K562 (cell line): ENCODE results near the gene RAD51AP2. TPM values are rescaled to one million over a fixed set of nuclear protein-coding genes. Genes with fewer than 3 reads are reported as not detected.

Experiments
- ATAC-seq: fragments of 200-7000 bp; cut with Tn5 transposase; 3 replicates; pipeline ENCODE4 v1.9.1; 2020; ENCODE audit warnings: moderate library complexity
- BruUV-seq: library from RNA; stranded (reverse); fragments of 400-500 nt; replicated peaks from 2 replicates; lab custom pipeline; 2021; lab: Mats Ljungman, UMichigan
- CTCF ChIA-PET: fragments of 300-600 bp; formaldehyde crosslinking; extraction: SDS; loops from one replicate; lab custom pipeline; 2021; ENCODE audit warnings: low intra/inter-chr PET ratio; lab: Yijun Ruan, JAX
- POLR2A ChIA-PET: fragments of 300-600, 350-650 bp; sonication (Branson Sonifier 250); formaldehyde crosslinking; extraction: SDS; loops from one replicate; lab custom pipeline; 2021; ENCODE audit warnings: antibody characterized with exemption, inconsistent platforms; lab: Yijun Ruan, JAX
- DNase-seq, 4 experiments: peaks; one replicate each; pipeline versions ENCODE4 v3.0.0 to v3.0.0-alpha.2; 2011 to 2018; ENCODE audit warnings: low spot score in 3 of 4, mixed read lengths in 3 of 4; ENCODE audit errors: extremely low read depth in 1 of 4
- FAIRE-seq: peaks from 2 replicates; lab custom pipeline; 2011; peaks lifted over from hg19 to GRCh38; lab: Jason Lieb, UNC
- H2AFZ ChIP-seq: 2 replicates; pipeline ENCODE4 v1.6.0; 2011; ENCODE audit warnings: low read depth, low read length, control low read depth, inconsistent platforms
- H3K27ac ChIP-seq: fragments of 200-600 bp; 3 replicates; pipeline ENCODE4 v1.8.0; 2011; ENCODE audit warnings: low read depth, mild to moderate bottlenecking, control low read depth, inconsistent platforms, low read length, moderate library complexity, mixed read lengths; ENCODE audit errors: extremely low read depth
- H3K27me3 ChIP-seq, 2 experiments: fragments of 300-600 bp in 1 of 2; 2 replicates in 1 of 2; 3 replicates in 1 of 2; pipeline versions ENCODE4 v1.6.0 to v1.8.0; 2011; ENCODE audit warnings: inconsistent platforms in 2 of 2, low read length in 2 of 2, mild to moderate bottlenecking in 1 of 2, mixed read lengths in 1 of 2, moderate library complexity in 1 of 2; ENCODE audit not compliant: control insufficient read depth in 2 of 2, insufficient read depth in 2 of 2
- H3K36me3 ChIP-seq: fragments of 300-600 bp; 3 replicates; pipeline ENCODE4 v1.8.0; 2011; ENCODE audit warnings: mild to moderate bottlenecking, low read length, inconsistent platforms; ENCODE audit not compliant: control insufficient read depth, insufficient read depth
- H3K4me1 ChIP-seq, 2 experiments: fragments of 200-600 bp in 1 of 2; replicated peaks in 1 of 2; 2 replicates in 1 of 2; 3 replicates in 1 of 2; pipeline versions ENCODE4 v1.5.1 to v1.8.0; 2011; ENCODE audit warnings: inconsistent platforms in 2 of 2, low read length in 2 of 2, mild to moderate bottlenecking in 1 of 2, mixed read lengths in 1 of 2, moderate library complexity in 1 of 2; ENCODE audit not compliant: control insufficient read depth in 2 of 2, insufficient read depth in 2 of 2
- H3K4me2 ChIP-seq: 2 replicates; pipeline ENCODE4 v1.6.1; 2011; ENCODE audit warnings: low read length, control low read depth, inconsistent platforms, mixed read lengths; ENCODE audit not compliant: insufficient read depth
- H3K4me3 ChIP-seq: fragments of 200-600 bp; sonication (generic), shearing (Covaris generic); 2 replicates; pipeline ENCODE4 v1.5.1; 2016; ENCODE audit warnings: control low read depth, inconsistent platforms
- H3K79me2 ChIP-seq: fragments of 200-600 bp; 3 replicates; pipeline ENCODE4 v1.8.0; 2011; ENCODE audit warnings: low read length, inconsistent platforms; ENCODE audit not compliant: control insufficient read depth, insufficient read depth
- H3K9ac ChIP-seq, 2 experiments: 2 replicates each; pipeline versions ENCODE4 v1.6.0 to v1.6.1; 2011; ENCODE audit warnings: low read depth in 2 of 2, low read length in 2 of 2, control low read depth in 1 of 2, inconsistent platforms in 1 of 2, mild to moderate bottlenecking in 1 of 2, mixed read lengths in 1 of 2; ENCODE audit not compliant: insufficient read depth in 1 of 2
- H3K9me1 ChIP-seq: one replicate; pipeline ENCODE4 v1.6.0; 2011; ENCODE audit warnings: inconsistent platforms, mild to moderate bottlenecking, low read length, moderate library complexity; ENCODE audit not compliant: control insufficient read depth, insufficient read depth
- H3K9me3 ChIP-seq: replicated peaks from 2 replicates; pipeline ENCODE4 v1.5.1; 2011; ENCODE audit warnings: low read depth, low read length, inconsistent platforms; ENCODE audit not compliant: control insufficient read depth, insufficient read depth
- H4K20me1 ChIP-seq: replicated peaks from 2 replicates; pipeline ENCODE4 v1.6.1; 2011; ENCODE audit warnings: low read length, inconsistent platforms, mixed read lengths; ENCODE audit not compliant: control insufficient read depth, insufficient read depth
- MAFK ChIP-seq: IDR thresholded peaks from 2 replicates; pipeline ENCODE4 v1.6.1; 2011; ENCODE audit warnings: low read length, improper control_type of control experiment
- in situ Hi-C: fragments of 300-500 bp; cut with MboI; formaldehyde crosslinking; loops from 4 replicates; pipeline ENCODE4 v1.15.0; 2018; ENCODE audit warnings: inconsistent platforms, mixed read lengths
- intact Hi-C: fragments of 100-400 bp; cut with micrococcal nuclease; formaldehyde crosslinking; loops from 2 replicates; pipeline ENCODE4 v1.14.2; 2022
- polyA plus RNA-seq, 8 experiments: library from polyadenylated mRNA; depleted of rRNA in 4 of 8; stranded (reverse) in 5 of 8; unstranded in 3 of 8; fragments of >200 nt; fragmentation: Nextera tagmentation in 2 of 8; fragmentation: Illumina TruSeq in 1 of 8; extraction: Ambion mirVana in 2 of 8; extraction: Trizol in 1 of 8; gene quantifications; 2 replicates each; pipeline versions ENCODE4 v1.2.1 to v1.2.3, GENCODE V29; 2011 to 2014; ENCODE audit warnings: inconsistent platforms in 1 of 8, missing spikeins in 1 of 8
- total RNA-seq, 7 experiments: library from RNA; depleted of rRNA in 6 of 7; stranded (reverse); fragments of >200 nt in 6 of 7; fragmentation: Illumina TruSeq in 2 of 7; extraction: Trizol in 2 of 7; gene quantifications; 2 replicates each; pipeline versions ENCODE4 v1.2.1 to v1.2.3, GENCODE V29; 2011 to 2021; ENCODE audit warnings: low replicate concordance in 1 of 7
- TF ChIP-seq, protein P1 (sequence below): sonication (generic); formaldehyde crosslinking; IDR thresholded peaks from 2 replicates; pipeline ENCODE4 v1.8.1; 2023; ENCODE audit warnings: mild to moderate bottlenecking, missing genetic modification reagents

The RAD51AP2 gene
- total and polyA plus RNA-seq, 9 of the 15 experiments (the other 6 are each of a cell fraction or from before 2014, with no cell fraction given) = 0.01 to 0.04 (median 0.04) TPM; not detected in 6

DNA sequence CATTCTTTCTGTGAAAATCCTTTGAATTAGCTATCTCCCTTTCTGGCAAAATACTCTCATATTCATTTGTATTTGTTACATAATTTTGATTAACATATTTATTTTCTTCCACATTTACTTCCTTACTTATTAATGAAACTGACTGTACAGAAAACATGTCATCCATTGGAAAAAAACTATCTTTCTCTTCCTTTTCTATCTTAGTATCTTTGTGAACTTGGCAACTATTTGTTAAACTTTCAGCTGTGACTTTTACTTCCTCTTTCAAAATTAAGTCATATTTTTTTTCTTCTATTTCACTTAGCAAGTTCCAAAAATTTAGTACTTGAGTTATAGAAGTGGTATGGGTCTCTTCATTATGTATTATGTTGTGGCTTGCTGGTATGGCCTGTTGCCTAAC, 2.6 kb downstream of the RAD51AP2 start:
- ATAC-seq = no peak
- H3K79me2 ChIP-seq = no peaks in the 10 kb centered on the region
- TF ChIP-seq, protein P1, sequence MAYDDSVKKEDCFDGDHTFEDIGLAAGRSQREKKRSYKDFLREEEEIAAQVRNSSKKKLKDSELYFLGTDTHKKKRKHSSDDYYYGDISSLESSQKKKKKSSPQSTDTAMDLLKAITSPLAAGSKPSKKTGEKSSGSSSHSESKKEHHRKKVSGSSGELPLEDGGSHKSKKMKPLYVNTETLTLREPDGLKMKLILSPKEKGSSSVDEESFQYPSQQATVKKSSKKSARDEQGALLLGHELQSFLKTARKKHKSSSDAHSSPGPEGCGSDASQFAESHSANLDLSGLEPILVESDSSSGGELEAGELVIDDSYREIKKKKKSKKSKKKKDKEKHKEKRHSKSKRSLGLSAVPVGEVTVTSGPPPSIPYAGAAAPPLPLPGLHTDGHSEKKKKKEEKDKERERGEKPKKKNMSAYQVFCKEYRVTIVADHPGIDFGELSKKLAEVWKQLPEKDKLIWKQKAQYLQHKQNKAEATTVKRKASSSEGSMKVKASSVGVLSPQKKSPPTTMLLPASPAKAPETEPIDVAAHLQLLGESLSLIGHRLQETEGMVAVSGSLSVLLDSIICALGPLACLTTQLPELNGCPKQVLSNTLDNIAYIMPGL (CRISPR knock-in tag) = no peak
- peak; percentile 13; the same call in 1 of the 2 replicates for TF ChIP-seq MAFK
- TF ChIP-seq, all 486 proteins: peak for 1
- no peaks in the 10 kb centered on the region for H4K20me1 ChIP-seq
- ChIA-PET POLR2A (no interaction called here), CTCF (no interaction called here)
- no peak overlapping the region for H3K9ac ChIP-seq
- in situ Hi-C loops = no loop called here
- H3K9me3 ChIP-seq = no peaks in the 10 kb centered on the region
- H3K9me1 ChIP-seq = no peaks in the 10 kb centered on the region
- H2AFZ ChIP-seq = peak overlapping the region; percentile 44
- FAIRE-seq = no peak
- no peak for DNase-seq
- intact Hi-C loops = loop anchor here (5.0 kb wide), 1 partner anchor 127 kb away; no protein-coding TSS in a partner anchor
- H3K27ac ChIP-seq = no peak overlapping the region
- H3K36me3 ChIP-seq = no peaks in the 10 kb centered on the region
- no peaks in the 10 kb centered on the region for H3K27me3 ChIP-seq
- H3K4me2 ChIP-seq = no peak overlapping the region
- no TSS peak for BruUV-seq
- peaks cover 3 to 6% of the 10 kb centered on the region in 2 experiments; a peak in 3 of 5 replicates for H3K4me1 ChIP-seq
- H3K4me3 ChIP-seq = no peak overlapping the region
